ENCODE results near the gene DDC.

DNA sequence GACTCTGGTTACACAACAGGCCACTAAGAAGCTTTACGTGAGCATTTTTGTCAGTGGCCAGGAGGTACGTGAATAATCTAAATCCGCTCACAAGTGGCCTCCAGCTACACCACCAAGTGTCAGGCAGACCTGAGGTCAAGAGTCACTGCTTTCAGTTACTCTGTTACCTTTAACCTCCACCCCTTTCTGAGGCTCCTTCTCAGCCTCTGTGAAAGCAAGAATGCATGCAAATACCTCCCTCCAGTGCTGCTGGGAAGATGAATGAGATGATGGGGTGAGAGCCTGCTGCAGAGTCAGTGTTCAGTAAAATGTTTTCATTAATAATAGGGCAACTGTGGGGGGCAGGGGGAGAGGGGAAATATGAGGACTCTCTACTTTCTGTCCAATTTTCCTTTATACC lies 11.2 kb downstream of the DDC start:
- TF ChIP-seq, protein P1, sequence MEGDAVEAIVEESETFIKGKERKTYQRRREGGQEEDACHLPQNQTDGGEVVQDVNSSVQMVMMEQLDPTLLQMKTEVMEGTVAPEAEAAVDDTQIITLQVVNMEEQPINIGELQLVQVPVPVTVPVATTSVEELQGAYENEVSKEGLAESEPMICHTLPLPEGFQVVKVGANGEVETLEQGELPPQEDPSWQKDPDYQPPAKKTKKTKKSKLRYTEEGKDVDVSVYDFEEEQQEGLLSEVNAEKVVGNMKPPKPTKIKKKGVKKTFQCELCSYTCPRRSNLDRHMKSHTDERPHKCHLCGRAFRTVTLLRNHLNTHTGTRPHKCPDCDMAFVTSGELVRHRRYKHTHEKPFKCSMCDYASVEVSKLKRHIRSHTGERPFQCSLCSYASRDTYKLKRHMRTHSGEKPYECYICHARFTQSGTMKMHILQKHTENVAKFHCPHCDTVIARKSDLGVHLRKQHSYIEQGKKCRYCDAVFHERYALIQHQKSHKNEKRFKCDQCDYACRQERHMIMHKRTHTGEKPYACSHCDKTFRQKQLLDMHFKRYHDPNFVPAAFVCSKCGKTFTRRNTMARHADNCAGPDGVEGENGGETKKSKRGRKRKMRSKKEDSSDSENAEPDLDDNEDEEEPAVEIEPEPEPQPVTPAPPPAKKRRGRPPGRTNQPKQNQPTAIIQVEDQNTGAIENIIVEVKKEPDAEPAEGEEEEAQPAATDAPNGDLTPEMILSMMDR (IDR thresholded peaks at IDR 0.05; ENCODE audit: low read depth, low read length) = no peak
- no peak for TF ChIP-seq EZH2phosphoT487 (IDR thresholded peaks at IDR 0.05; ENCODE audit: low read depth)
